Measurements from ENCODE around the gene ALDH3A2.

ALDH3A2 gene

DNA sequence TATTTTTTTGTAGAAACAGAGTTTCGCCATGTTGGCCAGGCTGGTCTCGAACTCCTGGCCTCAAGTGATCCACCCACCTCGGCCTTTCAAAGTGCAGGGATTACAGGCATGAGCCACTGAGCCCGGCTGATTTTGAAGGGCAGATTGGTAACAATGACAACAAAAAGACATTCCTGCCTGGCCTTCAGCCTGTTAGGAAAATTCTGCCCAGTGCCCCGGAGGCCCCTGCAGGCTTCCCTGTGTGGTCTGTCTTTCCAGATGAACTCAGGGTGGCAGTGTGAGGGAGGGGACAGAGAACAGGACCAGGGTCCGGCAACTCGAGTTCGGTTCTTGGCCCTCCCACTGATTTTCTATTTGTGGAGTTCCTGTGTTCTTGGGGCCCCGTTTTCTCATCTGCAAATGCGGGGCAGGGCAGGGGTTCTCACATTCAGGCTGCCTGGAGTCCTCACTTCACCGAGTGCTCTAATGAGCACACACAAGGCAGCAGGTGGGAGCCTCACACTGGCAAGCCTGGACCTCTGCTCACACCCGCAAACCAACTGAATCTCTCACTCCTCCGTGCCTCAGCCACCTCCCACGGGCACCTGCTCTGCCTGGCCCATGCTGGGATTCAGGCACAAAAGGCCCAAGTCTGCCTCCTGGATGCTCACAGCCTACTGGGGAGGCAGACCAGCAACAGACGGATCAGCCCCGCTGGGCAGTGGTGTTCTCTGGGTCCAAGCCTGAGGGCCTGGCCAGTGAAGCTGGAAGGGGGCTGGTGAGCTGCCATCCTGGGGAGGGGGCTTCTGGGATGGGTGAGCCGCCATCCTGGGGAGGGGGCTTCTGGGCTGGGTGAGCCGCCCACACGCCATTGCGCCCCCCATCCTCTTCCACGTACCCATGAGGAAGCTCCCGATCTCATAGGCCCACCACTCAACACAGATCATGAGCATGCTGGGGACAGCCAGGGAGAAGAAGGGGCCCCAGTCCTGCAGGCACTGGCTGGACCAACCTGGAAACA is 57.5 kb downstream of the ALDH3A2 start:
- H3K14ac ChIP-seq (ENCODE audit: low read length) = peak overlapping the region; percentile 94
- H3K36me3 ChIP-seq (replicated peaks in 1 of 2; ENCODE audit: control insufficient read depth in 2 of 2, insufficient read depth in 2 of 2, low read length in 2 of 2) = no peaks in the 10 kb centered on the region
- no peak overlapping the region for H3K9ac ChIP-seq (ENCODE audit: low read depth, low read length, poor library complexity)
- H3K27ac ChIP-seq (replicated peaks; ENCODE audit: low read length) = peak overlapping the region; percentile 62
- H2BK12ac ChIP-seq (ENCODE audit: low read length) = peak overlapping the region; percentile 99
- H2BK5ac ChIP-seq (ENCODE audit: low read length) = peak overlapping the region; percentile 69
- H2AFZ ChIP-seq (ENCODE audit: low read length) = peak overlapping the region; percentile 3
- WGBS, 2 donors (ENCODE audit: extremely low coverage in 2 of 2, insufficient read length in 2 of 2, insufficient replicate concordance in 1 of 2) = no CpG with 5 or more reads among the region's 22 CpGs
- H3K4me1 ChIP-seq (ENCODE audit: control insufficient read depth in 2 of 2, insufficient read depth in 1 of 2, low read depth in 1 of 2, low read length in 2 of 2) = peaks cover 19 to 40% of the 10 kb centered on the region in 2 donors
- H3K4me2 ChIP-seq (ENCODE audit: insufficient read depth, low read length, poor library complexity, severe bottlenecking) = no peak overlapping the region
- H4K8ac ChIP-seq (ENCODE audit: low read depth, low read length) = peak overlapping the region; percentile 85
- peak overlapping the region; percentile 92 for H2BK120ac ChIP-seq (ENCODE audit: low read depth, low read length)
- DNase-seq (ENCODE audit: low spot score) = no peak
- H4K91ac ChIP-seq (ENCODE audit: low read depth, low read length, poor library complexity) = peak overlapping the region; percentile 96
- peak overlapping the region; percentile 94 for H3K18ac ChIP-seq (ENCODE audit: low read length)
- H3K79me1 ChIP-seq (ENCODE audit: low read depth, low read length) = no peaks in the 10 kb centered on the region
- H3K23ac ChIP-seq (ENCODE audit: low read depth, low read length, poor library complexity) = peak overlapping the region; percentile 35
- no peak overlapping the region for H3K4me3 ChIP-seq (ENCODE audit: low read length in 2 of 2)
- H3K9me3 ChIP-seq (replicated peaks in 1 of 2; ENCODE audit: control insufficient read depth in 2 of 2, insufficient read depth in 1 of 2, low read depth in 1 of 2, low read length in 2 of 2) = no peaks in the 10 kb centered on the region
- H2AK5ac ChIP-seq (ENCODE audit: low read depth, low read length) = peak overlapping the region; percentile 100
- H3K4ac ChIP-seq (ENCODE audit: low read length) = peak overlapping the region; percentile 91
- H2BK15ac ChIP-seq (ENCODE audit: low read length) = peak overlapping the region; percentile 99
- H3K27me3 ChIP-seq (ENCODE audit: control insufficient read depth in 3 of 3, insufficient read depth in 3 of 3, low read depth in 1 of 3, low read length in 3 of 3) = peaks cover 0 to 5% (median 0%) of the 10 kb centered on the region in 3 experiments

DNA sequence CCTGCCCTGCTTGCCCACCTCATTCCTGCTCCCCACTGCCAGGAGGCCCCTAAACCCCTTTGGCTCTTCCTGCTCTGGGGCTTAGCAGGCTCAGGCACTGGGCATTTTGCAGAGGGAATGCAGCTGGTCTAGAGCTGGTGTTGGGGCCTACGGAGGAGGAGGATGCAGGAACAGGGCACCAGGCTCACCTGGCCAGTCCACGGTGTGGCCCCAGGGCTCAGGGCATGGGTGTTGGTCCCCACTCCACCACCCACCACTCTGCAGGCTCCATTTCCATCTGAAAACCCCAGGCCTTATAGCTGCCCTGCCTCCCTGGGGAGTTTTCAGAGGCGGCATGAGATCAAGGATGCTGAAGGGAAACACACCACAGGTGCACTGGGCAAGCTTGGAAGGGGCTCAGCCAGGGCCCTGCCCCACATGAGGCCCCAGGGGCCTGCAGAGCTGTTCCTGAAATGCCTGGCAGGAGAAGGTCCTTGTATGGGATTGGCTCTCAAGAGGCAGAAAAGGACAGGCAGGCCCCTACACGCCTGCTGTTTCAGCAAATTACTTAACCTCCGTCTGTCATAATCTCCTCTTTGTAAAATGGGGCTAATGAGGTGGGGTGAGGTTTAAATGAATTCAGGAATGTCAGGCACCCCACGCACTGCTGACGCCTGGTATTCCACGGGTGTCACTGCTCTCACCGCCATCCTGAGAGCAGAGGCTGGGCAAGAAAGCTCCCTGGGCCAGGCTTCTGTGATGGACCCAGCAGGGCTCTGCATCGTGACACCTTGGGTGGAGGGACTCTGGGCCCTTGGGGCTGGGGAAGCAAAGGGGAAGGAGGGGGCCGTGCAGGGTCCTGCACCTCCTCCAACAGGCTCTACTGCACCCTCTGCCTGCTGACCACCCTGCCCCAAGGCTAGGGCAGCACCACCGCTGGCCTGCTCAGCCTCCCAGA is 58.5 kb downstream of the ALDH3A2 start:
- no peaks in the 10 kb centered on the region for H3K9me3 ChIP-seq (replicated peaks in 1 of 2; ENCODE audit: control insufficient read depth in 2 of 2, insufficient read depth in 1 of 2, low read depth in 1 of 2, low read length in 2 of 2)
- peak overlapping the region; percentile 94 for H3K18ac ChIP-seq (ENCODE audit: low read length)
- H3K27ac ChIP-seq (replicated peaks; ENCODE audit: low read length) = peak overlapping the region; percentile 58
- peaks cover 19 to 40% of the 10 kb centered on the region in 2 donors for H3K4me1 ChIP-seq (ENCODE audit: control insufficient read depth in 2 of 2, insufficient read depth in 1 of 2, low read depth in 1 of 2, low read length in 2 of 2)
- H3K4me2 ChIP-seq (ENCODE audit: insufficient read depth, low read length, poor library complexity, severe bottlenecking) = no peak overlapping the region
- no peak for DNase-seq (ENCODE audit: low spot score)
- H2AK5ac ChIP-seq (ENCODE audit: low read depth, low read length) = peak overlapping the region; percentile 100
- peak overlapping the region; percentile 96 for H4K91ac ChIP-seq (ENCODE audit: low read depth, low read length, poor library complexity)
- H3K4ac ChIP-seq (ENCODE audit: low read length) = peak overlapping the region; percentile 91
- no peaks in the 10 kb centered on the region for H3K79me1 ChIP-seq (ENCODE audit: low read depth, low read length)
- peaks cover 0 to 5% (median 0%) of the 10 kb centered on the region in 3 experiments for H3K27me3 ChIP-seq (ENCODE audit: control insufficient read depth in 3 of 3, insufficient read depth in 3 of 3, low read depth in 1 of 3, low read length in 3 of 3)
- no peaks in the 10 kb centered on the region for H3K36me3 ChIP-seq (replicated peaks in 1 of 2; ENCODE audit: control insufficient read depth in 2 of 2, insufficient read depth in 2 of 2, low read length in 2 of 2)
- H2BK12ac ChIP-seq (ENCODE audit: low read length) = peak overlapping the region; percentile 92
- H4K8ac ChIP-seq (ENCODE audit: low read depth, low read length) = peak overlapping the region; percentile 56
- no peak overlapping the region for H3K9ac ChIP-seq (ENCODE audit: low read depth, low read length, poor library complexity)
- H2BK120ac ChIP-seq (ENCODE audit: low read depth, low read length) = peak overlapping the region; percentile 92
- no peak overlapping the region for H3K14ac ChIP-seq (ENCODE audit: low read length)
- H2AFZ ChIP-seq (ENCODE audit: low read length) = no peak overlapping the region
- peak overlapping the region; percentile 73 for H3K23ac ChIP-seq (ENCODE audit: low read depth, low read length, poor library complexity)
- no CpG with 5 or more reads among the region's 12 CpGs for WGBS, 2 donors (ENCODE audit: extremely low coverage in 2 of 2, insufficient read length in 2 of 2, insufficient replicate concordance in 1 of 2)
- H2BK15ac ChIP-seq (ENCODE audit: low read length) = peak overlapping the region; percentile 99
- no peak overlapping the region for H3K4me3 ChIP-seq (ENCODE audit: low read length in 2 of 2)
- H2BK5ac ChIP-seq (ENCODE audit: low read length) = peak overlapping the region; percentile 69

DNA sequence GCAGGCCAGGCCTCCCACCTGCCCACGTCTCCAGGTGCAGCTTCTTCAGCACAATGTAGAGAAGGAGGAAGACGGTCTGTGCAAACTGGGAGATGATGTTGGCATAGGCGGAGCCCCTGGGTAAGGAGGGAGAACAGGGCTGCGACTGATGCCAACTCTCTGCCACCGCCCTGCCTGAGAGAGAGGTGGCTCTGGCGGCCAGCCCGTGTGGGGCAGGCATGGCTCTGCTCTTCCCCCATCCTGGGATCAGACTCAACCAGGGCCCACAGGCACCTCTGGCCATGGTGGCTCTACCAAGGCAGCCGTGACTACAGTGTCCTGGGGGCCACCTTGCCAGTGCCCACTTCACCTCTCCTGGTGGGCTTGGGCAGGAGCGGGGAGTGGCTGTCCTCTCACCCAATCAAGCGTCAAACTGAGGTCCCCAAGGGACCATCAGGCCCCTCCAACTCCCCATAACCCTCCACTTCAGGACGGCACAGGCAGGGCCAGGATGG is 59.2 kb downstream of the ALDH3A2 start:
- Histone ChIP-seq H2BK5ac (ENCODE audit: low read length) (no peak overlapping the region), H3K79me1 (ENCODE audit: low read depth, low read length) (no peaks in the 10 kb centered on the region), H3K4ac (ENCODE audit: low read length) (peak overlapping the region; percentile 86), H2AFZ (ENCODE audit: low read length) (no peak overlapping the region), H3K4me2 (ENCODE audit: insufficient read depth, low read length, poor library complexity, severe bottlenecking) (no peak overlapping the region), H2BK12ac (ENCODE audit: low read length) (peak overlapping the region; percentile 31), H3K9me3 (replicated peaks in 1 of 2; ENCODE audit: control insufficient read depth in 2 of 2, insufficient read depth in 1 of 2, low read depth in 1 of 2, low read length in 2 of 2) (no peaks in the 10 kb centered on the region), H2BK120ac (ENCODE audit: low read depth, low read length) (peak overlapping the region; percentile 36), H3K27me3 (ENCODE audit: control insufficient read depth in 3 of 3, insufficient read depth in 3 of 3, low read depth in 1 of 3, low read length in 3 of 3) (peaks cover 0 to 5% (median 0%) of the 10 kb centered on the region in 3 experiments), H2BK15ac (ENCODE audit: low read length) (peak overlapping the region; percentile 94), H3K9ac (ENCODE audit: low read depth, low read length, poor library complexity) (no peak overlapping the region), H3K4me3 (ENCODE audit: low read length in 2 of 2) (no peak overlapping the region), H3K23ac (ENCODE audit: low read depth, low read length, poor library complexity) (peak overlapping the region; percentile 73), H3K27ac (replicated peaks; ENCODE audit: low read length) (no peak overlapping the region), H4K91ac (ENCODE audit: low read depth, low read length, poor library complexity) (peak overlapping the region; percentile 66), H4K8ac (ENCODE audit: low read depth, low read length) (peak overlapping the region; percentile 56), H3K4me1 (ENCODE audit: control insufficient read depth in 2 of 2, insufficient read depth in 1 of 2, low read depth in 1 of 2, low read length in 2 of 2) (peaks cover 19 to 39% of the 10 kb centered on the region in 2 donors), H2AK5ac (ENCODE audit: low read depth, low read length) (peak overlapping the region; percentile 99), H3K18ac (ENCODE audit: low read length) (peak overlapping the region; percentile 91), H3K36me3 (replicated peaks in 1 of 2; ENCODE audit: control insufficient read depth in 2 of 2, insufficient read depth in 2 of 2, low read length in 2 of 2) (no peaks in the 10 kb centered on the region), H3K14ac (ENCODE audit: low read length) (no peak overlapping the region)
- no CpG with 5 or more reads among the region's 11 CpGs for WGBS, 2 donors (ENCODE audit: extremely low coverage in 2 of 2, insufficient read length in 2 of 2, insufficient replicate concordance in 1 of 2)
- no peak for DNase-seq (ENCODE audit: low spot score)
